Effector CD4-positive, alpha-beta T cell (primary cell): Measurements from ENCODE around the gene SDK1.
"Not testable (repeated sequence)": the region's sequence is repeated elsewhere in the genome, so short reads cannot be mapped to it uniquely, and the experiment has no call there.

Experiments used
- DNase-seq: peaks from one replicate; pipeline ENCODE4 v3.0.0-alpha.2; 2020

The SDK1 gene

GRCh38 chr7:3960942-3961341, 659.9 kb downstream of the SDK1 start:
- no peak for DNase-seq

- DNase-seq, result no peak
Measured at GRCh38 chr7:3961857-3962503, 660.9 kb downstream of the SDK1 start.

- not testable (repeated sequence) for DNase-seq
Measured at GRCh38 chr7:3963768-3964167, 662.7 kb downstream of the SDK1 start.

DNA sequence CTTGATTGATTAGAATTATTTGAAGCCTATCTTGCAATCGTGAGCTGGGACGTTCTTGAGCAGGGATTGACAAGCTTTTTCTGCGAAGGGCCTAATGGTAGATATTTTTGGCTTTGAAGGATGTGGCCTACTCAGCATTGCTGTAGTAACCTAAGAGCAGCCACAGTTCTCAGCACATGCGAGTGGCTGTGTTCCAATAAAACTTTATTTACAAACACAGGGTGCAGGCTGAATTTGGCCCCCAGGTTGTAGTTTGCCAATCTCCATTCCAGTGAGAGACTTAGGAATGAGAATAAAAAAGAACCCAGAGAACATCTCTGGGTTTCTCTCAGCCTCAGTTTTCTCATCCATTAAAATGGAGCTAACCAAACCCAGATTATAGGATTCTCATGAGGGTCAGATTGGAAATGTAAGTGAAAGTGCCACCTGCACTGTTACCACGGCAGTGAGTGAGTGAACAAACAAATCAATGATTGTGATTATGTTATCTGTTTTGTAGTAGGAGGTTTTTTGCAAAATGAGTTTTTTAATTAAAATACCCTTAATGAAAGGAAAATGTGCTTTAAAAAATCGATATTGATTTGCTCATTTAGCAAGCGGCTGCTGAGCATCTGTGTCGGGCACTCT, 664.0 kb downstream of the SDK1 start:
- no peak for DNase-seq

- no peak for DNase-seq
Measured at GRCh38 chr7:3965794-3966395, 664.8 kb downstream of the SDK1 start.

DNA sequence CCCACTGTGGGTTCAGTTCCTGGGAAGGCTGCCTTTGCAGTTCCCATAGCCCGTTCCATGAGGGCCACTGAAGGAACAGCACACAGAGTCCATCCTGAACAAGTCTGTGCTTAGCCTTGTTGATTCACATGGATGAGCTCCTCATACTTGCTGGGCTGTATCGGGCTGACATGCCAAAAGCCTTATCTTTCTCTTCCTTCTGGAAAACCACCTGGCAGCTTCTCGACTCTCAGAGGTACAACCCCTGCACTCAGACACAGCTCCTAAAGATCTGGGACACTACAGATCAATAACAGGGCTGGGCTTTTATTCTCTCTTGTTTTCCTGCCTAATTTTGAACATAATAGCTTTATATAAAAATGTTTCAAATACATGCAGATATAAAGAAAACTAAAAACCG, 667.2 kb downstream of the SDK1 start:
- no peak for DNase-seq

- DNase-seq, result no peak
Measured at GRCh38 chr7:3969286-3969685, 668.2 kb downstream of the SDK1 start.

- DNase-seq, result no peak
Measured at GRCh38 chr7:3971323-3971722, 670.3 kb downstream of the SDK1 start.

GRCh38 chr7:3973264-3973663, 672.2 kb downstream of the SDK1 start:
- no peak for DNase-seq

DNA sequence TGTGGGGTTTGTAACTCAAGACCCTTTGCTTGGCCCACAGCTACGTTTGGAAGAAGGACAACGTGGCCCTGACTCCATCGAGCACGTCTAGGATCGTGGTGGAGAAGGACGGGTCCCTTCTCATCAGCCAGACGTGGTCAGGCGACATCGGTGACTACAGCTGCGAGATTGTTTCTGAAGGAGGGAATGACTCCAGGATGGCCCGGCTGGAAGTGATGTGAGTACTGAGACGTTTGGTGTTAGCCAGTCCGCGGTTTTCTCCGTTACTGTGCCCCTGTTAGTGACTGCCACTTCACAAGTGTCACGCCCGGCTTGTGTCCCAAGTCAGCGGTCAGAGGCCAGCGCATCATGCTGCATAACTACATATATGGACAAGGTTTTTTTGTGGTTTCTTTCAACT, 673.3 kb downstream of the SDK1 start:
- DNase-seq, result no peak

- no peak for DNase-seq
Measured at GRCh38 chr7:3975371-3975770, 674.3 kb downstream of the SDK1 start.

- no peak for DNase-seq
Measured at GRCh38 chr7:3977391-3977790, 676.3 kb downstream of the SDK1 start.

DNA sequence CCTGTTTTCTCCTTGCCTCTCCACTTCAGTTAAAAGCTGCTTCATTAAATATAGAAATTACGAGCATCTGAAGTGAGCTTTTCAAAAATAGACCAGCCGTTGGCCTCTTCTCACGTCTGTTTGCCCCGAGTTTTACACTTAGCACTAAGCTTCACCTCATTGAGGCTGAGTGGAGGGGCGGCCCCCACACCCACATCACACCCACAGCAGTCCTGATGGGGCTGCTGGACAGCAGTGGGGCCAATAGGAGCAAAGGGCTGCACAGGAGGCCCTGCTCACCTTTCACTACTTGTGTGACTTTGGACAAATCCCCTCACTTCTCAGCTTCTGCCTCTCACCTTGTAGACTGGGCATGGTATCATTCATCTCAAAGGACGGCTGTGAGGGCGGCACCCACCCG, 677.8 kb downstream of the SDK1 start:
- no peak for DNase-seq

GRCh38 chr7:3979611-3980299, 678.7 kb downstream of the SDK1 start:
- no peak for DNase-seq

GRCh38 chr7:3980300-3980643, 679.2 kb downstream of the SDK1 start:
- DNase-seq, result no peak

GRCh38 chr7:3981281-3981680, 680.2 kb downstream of the SDK1 start:
- DNase-seq, result no peak

- DNase-seq, result no peak
Measured at GRCh38 chr7:3984456-3984855, 683.4 kb downstream of the SDK1 start.

- DNase-seq, result no peak
Measured at GRCh38 chr7:3986927-3987326, 685.9 kb downstream of the SDK1 start.

GRCh38 chr7:3987426-3987927, 686.4 kb downstream of the SDK1 start:
- DNase-seq, result no peak

DNA sequence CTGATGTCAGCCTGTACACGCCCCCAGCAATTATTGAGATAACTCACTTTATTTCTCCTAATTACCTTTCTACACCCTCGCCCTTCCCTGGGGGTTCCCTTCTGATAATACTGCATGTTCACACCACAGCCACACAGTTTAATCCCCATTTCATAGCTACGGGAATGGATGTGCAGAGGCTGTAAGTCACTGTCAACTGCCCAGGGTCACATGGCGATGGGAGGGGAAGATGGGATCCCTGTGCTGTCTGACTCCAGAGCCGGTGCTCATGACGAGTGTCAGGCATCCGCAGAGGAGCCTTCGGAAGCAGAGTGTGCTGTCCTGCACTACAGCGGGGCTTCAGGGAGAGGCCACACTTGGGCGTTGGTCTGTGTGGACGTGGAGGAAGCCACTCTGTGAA, 688.7 kb downstream of the SDK1 start:
- no peak for DNase-seq

- no peak for DNase-seq
Measured at GRCh38 chr7:3991731-3992231, 690.7 kb downstream of the SDK1 start.

DNA sequence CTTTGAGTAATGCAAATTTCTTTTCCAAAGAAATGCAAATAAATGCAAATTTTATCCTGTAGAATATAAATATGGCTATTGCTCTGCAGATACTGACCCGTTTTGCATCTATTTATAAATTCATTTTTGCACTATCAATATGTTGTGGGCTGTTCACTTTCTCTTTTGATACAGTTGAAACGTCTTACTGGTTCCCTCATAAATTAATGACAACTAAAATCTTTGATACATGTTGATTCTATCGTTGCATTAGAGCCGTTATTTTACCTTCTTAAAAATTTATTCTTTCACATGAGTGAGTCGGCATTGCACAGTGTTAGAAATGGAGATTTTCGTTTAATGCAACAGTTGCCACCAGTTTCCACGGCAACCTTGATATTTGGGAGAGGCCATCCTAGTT, 691.8 kb downstream of the SDK1 start:
- no peak for DNase-seq

- DNase-seq, result no peak
Measured at GRCh38 chr7:3994764-3995163, 693.7 kb downstream of the SDK1 start.

GRCh38 chr7:3995187-3995586, 694.1 kb downstream of the SDK1 start:
- DNase-seq, result no peak
